Esophagus squamous epithelium (tissue), 4 donors: Measurements from ENCODE around the gene SGMS1.

Source experiments
- POLR2A ChIP-seq, 4 donors: fragments of 450-650 bp; IDR thresholded peaks; one replicate each; pipeline ENCODE4 v1.6.1; 2017; ENCODE audit warnings: antibody characterized with exemption in 4 of 4, mild to moderate bottlenecking in 4 of 4, moderate library complexity in 3 of 4
- TF ChIP-seq, protein P1 (sequence below), 6 experiments: fragments of 450-650 bp in 4 of 6; fragments of 200-600 bp in 2 of 6; sonication (generic) in 2 of 6; IDR thresholded peaks; one replicate each; pipeline ENCODE4 v1.5.1; 2016 to 2019; ENCODE audit warnings: antibody characterized with exemption in 6 of 6, mild to moderate bottlenecking in 4 of 6, moderate library complexity in 4 of 6

- TF ChIP-seq, protein P1, sequence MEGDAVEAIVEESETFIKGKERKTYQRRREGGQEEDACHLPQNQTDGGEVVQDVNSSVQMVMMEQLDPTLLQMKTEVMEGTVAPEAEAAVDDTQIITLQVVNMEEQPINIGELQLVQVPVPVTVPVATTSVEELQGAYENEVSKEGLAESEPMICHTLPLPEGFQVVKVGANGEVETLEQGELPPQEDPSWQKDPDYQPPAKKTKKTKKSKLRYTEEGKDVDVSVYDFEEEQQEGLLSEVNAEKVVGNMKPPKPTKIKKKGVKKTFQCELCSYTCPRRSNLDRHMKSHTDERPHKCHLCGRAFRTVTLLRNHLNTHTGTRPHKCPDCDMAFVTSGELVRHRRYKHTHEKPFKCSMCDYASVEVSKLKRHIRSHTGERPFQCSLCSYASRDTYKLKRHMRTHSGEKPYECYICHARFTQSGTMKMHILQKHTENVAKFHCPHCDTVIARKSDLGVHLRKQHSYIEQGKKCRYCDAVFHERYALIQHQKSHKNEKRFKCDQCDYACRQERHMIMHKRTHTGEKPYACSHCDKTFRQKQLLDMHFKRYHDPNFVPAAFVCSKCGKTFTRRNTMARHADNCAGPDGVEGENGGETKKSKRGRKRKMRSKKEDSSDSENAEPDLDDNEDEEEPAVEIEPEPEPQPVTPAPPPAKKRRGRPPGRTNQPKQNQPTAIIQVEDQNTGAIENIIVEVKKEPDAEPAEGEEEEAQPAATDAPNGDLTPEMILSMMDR (IDR thresholded peaks at IDR 0.05): no peak
- no peak for TF ChIP-seq POLR2A (IDR thresholded peaks at IDR 0.05)
These were observed 351.2 kb downstream of the SGMS1 start for GRCh38 chr10:50272531-50272930.
